Esophagus squamous epithelium (tissue), 5 donors: ENCODE results near the gene PFKL. TPM values are rescaled to one million over a fixed set of nuclear protein-coding genes. Genes with fewer than 3 reads are reported as not detected.
A peak's percentile ranks its signal among the peaks of the same experiment; 100 is the strongest.

Source experiments
- DNase-seq: peaks from one replicate; lab custom pipeline; 2025; lab: John Stamatoyannopoulos, UW
- H3K27ac ChIP-seq, 4 donors: fragments of 200-600 bp; sonication (generic); one replicate each; pipeline ENCODE4 v1.5.1; 2016 to 2019; ENCODE audit warnings: mild to moderate bottlenecking in 1 of 4
- H3K27me3 ChIP-seq, 4 donors: fragments of 200-600 bp; sonication (generic); 1 replicate in 3 of 4; 2 replicates in 1 of 4; pipeline versions ENCODE4 v1.5.1 to v1.6.0; 2017 to 2021; ENCODE audit warnings: antibody characterized with exemption in 1 of 4
- H3K36me3 ChIP-seq, 3 donors: fragments of 200-600 bp; sonication (generic); one replicate each; pipeline ENCODE4 v1.5.1; 2016 to 2019
- H3K4me1 ChIP-seq, 3 donors: fragments of 200-600 bp; sonication (generic); one replicate each; pipeline ENCODE4 v1.5.1; 2017 to 2019
- H3K4me3 ChIP-seq, 4 donors: fragments of 200-600 bp; sonication (generic); 1 replicate in 3 of 4; 2 replicates in 1 of 4; pipeline ENCODE4 v1.5.1; 2016 to 2019; ENCODE audit warnings: mild to moderate bottlenecking in 2 of 4, moderate library complexity in 1 of 4
- H3K9me3 ChIP-seq, 3 donors: fragments of 200-600 bp; sonication (generic); one replicate each; pipeline ENCODE4 v1.5.1; 2016 to 2019
- POLR2A ChIP-seq, 4 donors: fragments of 450-650 bp; IDR thresholded peaks; one replicate each; pipeline ENCODE4 v1.6.1; 2017; ENCODE audit warnings: antibody characterized with exemption in 4 of 4, mild to moderate bottlenecking in 4 of 4, moderate library complexity in 3 of 4
- WGBS, 2 donors: methylation state at CpG; one replicate each; pipeline ENCODE4 v1.1.5; 2018; 5-methylcytosine and 5-hydroxymethylcytosine counted together
- intact Hi-C: fragments of 100-400 bp; cut with DNase I; formaldehyde crosslinking; loops from one replicate; pipeline ENCODE4 v1.15.0; 2022
- total RNA-seq, 4 donors: library from RNA; depleted of rRNA; stranded (reverse); fragments of >200 nt; gene quantifications; one replicate each; pipeline ENCODE4 v1.1.0, GENCODE V29; 2016
- TF ChIP-seq, protein P1 (sequence below), 6 experiments: fragments of 450-650 bp in 4 of 6; fragments of 200-600 bp in 2 of 6; sonication (generic) in 2 of 6; IDR thresholded peaks; one replicate each; pipeline ENCODE4 v1.5.1; 2016 to 2019; ENCODE audit warnings: antibody characterized with exemption in 6 of 6, mild to moderate bottlenecking in 4 of 6, moderate library complexity in 4 of 6
- donor health status: DM: yes; HTN: yes; CAD: no.

The PFKL gene
- total RNA-seq, 4 donors from 2014 or later, result 81.3 to 135 (median 94.6) TPM

DNA sequence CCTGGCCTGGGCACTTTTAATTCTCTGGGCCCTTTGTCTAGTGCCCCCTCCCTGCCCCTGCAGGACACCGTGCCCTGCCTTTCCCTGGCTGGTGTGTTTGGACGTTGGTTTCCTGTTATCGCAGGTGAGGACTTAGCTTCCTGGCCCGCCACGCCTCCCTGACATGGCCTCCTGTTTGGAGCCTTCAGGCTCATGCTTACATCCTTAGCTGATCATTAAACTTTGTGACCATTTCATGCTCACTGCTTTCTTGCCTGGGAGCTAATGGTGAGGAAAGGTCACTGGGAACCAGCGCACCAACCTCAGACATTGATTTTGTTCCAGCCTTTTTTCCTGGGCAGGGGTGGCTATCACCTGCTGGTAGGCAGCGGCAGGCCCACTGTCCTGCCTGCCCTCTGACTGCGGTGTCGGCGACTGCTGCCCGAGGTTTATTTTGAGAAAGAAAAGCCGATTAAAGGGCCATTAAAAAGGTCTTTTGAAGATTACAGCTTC is 3.7 kb downstream of the PFKL start:
- peak overlapping the region in 2 of 4 donors; percentile 15 to 41 for H3K27ac ChIP-seq
- peaks cover 26 to 73% (median 43%) of the 10 kb centered on the region in 3 donors for H3K4me1 ChIP-seq
- TF ChIP-seq, protein P1, sequence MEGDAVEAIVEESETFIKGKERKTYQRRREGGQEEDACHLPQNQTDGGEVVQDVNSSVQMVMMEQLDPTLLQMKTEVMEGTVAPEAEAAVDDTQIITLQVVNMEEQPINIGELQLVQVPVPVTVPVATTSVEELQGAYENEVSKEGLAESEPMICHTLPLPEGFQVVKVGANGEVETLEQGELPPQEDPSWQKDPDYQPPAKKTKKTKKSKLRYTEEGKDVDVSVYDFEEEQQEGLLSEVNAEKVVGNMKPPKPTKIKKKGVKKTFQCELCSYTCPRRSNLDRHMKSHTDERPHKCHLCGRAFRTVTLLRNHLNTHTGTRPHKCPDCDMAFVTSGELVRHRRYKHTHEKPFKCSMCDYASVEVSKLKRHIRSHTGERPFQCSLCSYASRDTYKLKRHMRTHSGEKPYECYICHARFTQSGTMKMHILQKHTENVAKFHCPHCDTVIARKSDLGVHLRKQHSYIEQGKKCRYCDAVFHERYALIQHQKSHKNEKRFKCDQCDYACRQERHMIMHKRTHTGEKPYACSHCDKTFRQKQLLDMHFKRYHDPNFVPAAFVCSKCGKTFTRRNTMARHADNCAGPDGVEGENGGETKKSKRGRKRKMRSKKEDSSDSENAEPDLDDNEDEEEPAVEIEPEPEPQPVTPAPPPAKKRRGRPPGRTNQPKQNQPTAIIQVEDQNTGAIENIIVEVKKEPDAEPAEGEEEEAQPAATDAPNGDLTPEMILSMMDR (IDR thresholded peaks at IDR 0.05), result no peak
- WGBS, 2 donors, result 68 to 70% methylated on average over 10 of the region's 12 CpGs
- peaks cover 5 to 32% (median 10%) of the 10 kb centered on the region in 3 donors for H3K36me3 ChIP-seq
- no peaks in the 10 kb centered on the region for H3K9me3 ChIP-seq
- H3K27me3 ChIP-seq, result no peaks in the 10 kb centered on the region
- H3K4me3 ChIP-seq, result no peak overlapping the region
- no peak for DNase-seq
- intact Hi-C loops, result no loop called here

DNA sequence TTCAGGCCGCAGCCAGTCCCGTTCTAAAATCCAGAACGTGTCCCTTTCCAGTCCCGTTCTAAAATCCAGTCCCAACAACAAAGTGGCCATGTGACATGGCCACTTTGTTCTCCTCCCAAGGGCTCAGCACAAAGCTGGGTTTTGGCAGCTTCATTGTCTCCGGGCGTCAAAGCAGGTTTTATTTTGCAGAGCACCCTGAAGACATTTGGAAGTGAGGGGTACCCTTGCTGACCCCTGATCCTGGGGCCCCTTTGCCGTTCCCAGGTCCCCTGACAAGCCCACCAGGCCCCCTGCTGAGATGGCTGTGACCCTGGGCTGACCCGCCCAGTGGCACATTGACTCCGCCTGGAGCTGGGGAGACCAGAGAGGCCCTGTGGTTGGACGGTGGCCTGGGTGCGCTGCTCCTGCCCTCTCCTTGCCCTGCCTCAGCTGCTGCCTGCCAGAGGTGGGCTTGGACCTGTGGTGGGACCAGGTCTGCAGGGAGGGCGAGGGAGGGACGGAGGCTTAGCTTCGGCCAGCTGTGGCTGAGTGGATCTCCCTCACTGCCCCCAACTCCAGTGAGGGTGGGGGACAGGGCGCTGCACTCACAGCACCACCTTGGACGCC is 4.3 kb downstream of the PFKL start:
- TF ChIP-seq, protein P1 (IDR thresholded peaks at IDR 0.05), result no peak
- no peak for TF ChIP-seq POLR2A (IDR thresholded peaks at IDR 0.05)
- H3K9me3 ChIP-seq, result no peaks in the 10 kb centered on the region
- DNase-seq, result no peak
- intact Hi-C loops, result no loop called here
- no peak overlapping the region for H3K4me3 ChIP-seq
- H3K27ac ChIP-seq, result peak overlapping the region in 2 of 4 donors; percentile 15 to 41
- peaks cover 5 to 38% (median 10%) of the 10 kb centered on the region in 3 donors for H3K36me3 ChIP-seq
- no peaks in the 10 kb centered on the region for H3K27me3 ChIP-seq
- peaks cover 26 to 67% (median 42%) of the 10 kb centered on the region in 3 donors for H3K4me1 ChIP-seq
- WGBS, 2 donors, result 62 to 71% methylated on average over 6 to 7 of the region's 16 CpGs

DNA sequence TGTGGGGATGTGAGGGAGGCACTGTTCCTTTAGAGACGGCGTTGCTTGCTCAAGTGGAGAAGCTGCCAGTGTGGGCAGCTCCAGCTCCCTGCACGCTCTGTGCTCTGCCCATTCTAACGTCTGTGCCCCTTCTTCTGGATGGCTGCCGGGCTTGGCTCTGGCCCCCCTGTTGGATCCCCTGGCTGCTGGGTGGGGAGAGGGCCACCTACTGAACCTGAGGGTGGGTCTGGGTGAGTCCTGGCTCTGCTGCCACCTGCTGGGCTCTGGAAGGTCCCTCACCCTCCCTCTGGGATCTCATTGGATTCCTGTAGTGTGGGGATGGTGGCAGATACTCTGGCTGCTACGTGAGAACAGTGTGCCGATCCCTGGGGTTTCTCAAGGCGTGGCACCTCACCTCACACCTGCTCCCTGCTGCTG is 5.0 kb downstream of the PFKL start:
- Histone ChIP-seq H3K27me3 (no peaks in the 10 kb centered on the region), H3K36me3 (peaks cover 5 to 46% (median 10%) of the 10 kb centered on the region in 3 donors), H3K27ac (no peak overlapping the region), H3K4me1 (peaks cover 26 to 61% (median 39%) of the 10 kb centered on the region in 3 donors), H3K9me3 (no peaks in the 10 kb centered on the region), H3K4me3 (no peak overlapping the region)
- TF ChIP-seq, protein P1 (IDR thresholded peaks at IDR 0.05), result peak; percentile 18 to 61 (median 48)
- TF ChIP-seq POLR2A (IDR thresholded peaks at IDR 0.05), result no peak
- intact Hi-C loops, result no loop called here
- no CpG with 5 or more reads among the region's 8 CpGs for WGBS, 2 donors
- DNase-seq, result no peak

DNA sequence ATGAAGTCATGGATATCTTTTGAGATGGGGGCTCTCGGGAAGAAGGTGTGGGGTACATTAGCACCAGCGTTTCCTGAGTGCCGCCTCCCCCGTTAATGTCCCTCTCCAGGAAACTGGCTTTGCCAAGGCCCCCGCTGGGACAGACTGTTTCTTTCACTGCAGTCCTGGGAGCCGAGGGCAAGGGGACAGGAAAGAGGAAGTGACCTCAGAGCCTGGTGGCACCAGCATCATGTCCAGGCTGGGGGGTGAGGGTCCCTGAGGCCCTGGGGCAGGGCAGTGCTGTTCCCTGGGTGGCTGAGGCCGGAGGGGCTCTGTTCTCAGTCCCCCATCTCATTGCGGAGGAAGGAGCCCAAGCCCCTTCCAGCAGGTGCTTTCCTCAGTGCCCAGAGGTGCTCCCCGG is 5.8 kb downstream of the PFKL start:
- peaks cover 5 to 54% (median 18%) of the 10 kb centered on the region in 3 donors for H3K36me3 ChIP-seq
- no peak for DNase-seq
- H3K27ac ChIP-seq, result peak overlapping the region in 1 of 4 donors; percentile 18
- H3K27me3 ChIP-seq, result no peaks in the 10 kb centered on the region
- no peak overlapping the region for H3K4me3 ChIP-seq
- H3K4me1 ChIP-seq, result peaks cover 25 to 58% (median 37%) of the 10 kb centered on the region in 3 donors
- TF ChIP-seq, protein P1 (IDR thresholded peaks at IDR 0.05), result no peak
- no peak for TF ChIP-seq POLR2A (IDR thresholded peaks at IDR 0.05)
- no peaks in the 10 kb centered on the region for H3K9me3 ChIP-seq
- 45 to 64% methylated on average over 2 to 8 of the region's 9 CpGs for WGBS, 2 donors
- intact Hi-C loops, result no loop called here

- intact Hi-C loops, result no loop called here
- DNase-seq, result no peak
- Histone ChIP-seq H3K36me3 (peaks cover 17 to 68% (median 31%) of the 10 kb centered on the region in 3 donors), H3K27ac (no peak overlapping the region), H3K27me3 (no peaks in the 10 kb centered on the region), H3K4me3 (no peak overlapping the region), H3K9me3 (no peaks in the 10 kb centered on the region), H3K4me1 (peaks cover 11 to 44% (median 23%) of the 10 kb centered on the region in 3 donors)
- TF ChIP-seq POLR2A (IDR thresholded peaks at IDR 0.05), result no peak
- TF ChIP-seq, protein P1 (IDR thresholded peaks at IDR 0.05), result no peak
- 88 to 92% methylated on average over 10 to 11 of the region's 21 CpGs for WGBS, 2 donors
Measured at GRCh38 chr21:44306936-44307704, 7.3 kb downstream of the PFKL start.
